ENCODE results near the gene C1orf167. TPM values are rescaled to one million over a fixed set of nuclear protein-coding genes. Genes with fewer than 3 reads are reported as not detected.

Gene C1orf167
- total and polyA plus RNA-seq, 2 experiments from 2014 or later = 1.7 to 2.2 TPM

- no peaks in the 10 kb centered on the region for H3K27me3 ChIP-seq (ENCODE audit: insufficient read depth)
- H3K4me3 ChIP-seq = no peak overlapping the region
- no peaks in the 10 kb centered on the region for H3K4me1 Mint-ChIP-seq
- no peak for TF ChIP-seq STAT1 (IDR thresholded peaks at IDR 0.05; ENCODE audit: unreplicated experiment)
- no peak for TF ChIP-seq NANOG (IDR thresholded peaks at IDR 0.05; ENCODE audit: borderline replicate concordance)
- TF ChIP-seq ZNF114 (CRISPR knock-in tag; IDR thresholded peaks at IDR 0.05) = no peak
- TF ChIP-seq JUNB (IDR thresholded peaks at IDR 0.05; ENCODE audit: unreplicated experiment) = no peak
- H3K79me2 ChIP-seq (replicated peaks; ENCODE audit: insufficient read depth) = no peaks in the 10 kb centered on the region
- no peak overlapping the region for H3K4me2 ChIP-seq
- H3K36me3 Mint-ChIP-seq (ENCODE audit: low read depth) = no peaks in the 10 kb centered on the region
- no peaks in the 10 kb centered on the region for H3K36me3 ChIP-seq (ENCODE audit: insufficient read depth)
- H3K27me3 Mint-ChIP-seq (ENCODE audit: insufficient read depth, low read depth, poor library complexity) = peaks cover 6% of the 10 kb centered on the region
- no peak overlapping the region for H3K27ac ChIP-seq (ENCODE audit: low read depth)
- no peak overlapping the region for H3K27ac Mint-ChIP-seq
- H3F3A ChIP-seq (replicated peaks; ENCODE audit: low read depth) = peaks cover 2% of the 10 kb centered on the region; the same call in 1 of the 2 replicates
- no peaks in the 10 kb centered on the region for H3K9me3 Mint-ChIP-seq
- H2AFZ ChIP-seq = no peak overlapping the region
- ATAC-seq (no peak), DNase-seq (ENCODE audit: low spot score) (no peak)
- no peaks in the 10 kb centered on the region for H4K20me1 ChIP-seq (replicated peaks; ENCODE audit: insufficient read depth)
- H3K4me3 Mint-ChIP-seq = no peak overlapping the region
- no peaks in the 10 kb centered on the region for H3K9me2 ChIP-seq (ENCODE audit: insufficient read depth)
- no peaks in the 10 kb centered on the region for H3K4me1 ChIP-seq (ENCODE audit: insufficient read depth)
Observed at GRCh38 chr1:11777658-11778322, 15.8 kb downstream of the C1orf167 start.

DNA sequence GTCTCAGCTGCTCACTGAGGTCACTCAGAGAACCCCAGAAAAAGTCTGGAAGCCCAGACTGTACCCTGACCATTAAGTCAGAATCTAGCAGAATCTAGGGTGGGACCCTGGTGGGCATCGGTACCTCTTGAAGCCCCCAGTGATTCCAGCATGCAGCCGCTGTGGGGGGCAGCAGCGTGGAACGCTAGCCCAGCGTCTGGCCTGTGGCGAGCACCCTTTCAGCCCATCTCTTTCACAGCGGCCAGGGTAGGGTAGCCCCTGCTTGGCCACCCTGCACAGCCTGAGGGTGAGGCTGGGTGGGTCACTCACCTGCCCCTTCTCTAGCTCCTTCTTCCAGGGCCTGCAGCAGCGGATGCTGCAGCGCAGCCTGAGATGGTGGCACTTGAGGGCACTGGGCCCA is 16.3 kb downstream of the C1orf167 start:
- no peak for TF ChIP-seq ZNF114 (CRISPR knock-in tag; IDR thresholded peaks at IDR 0.05)

DNA sequence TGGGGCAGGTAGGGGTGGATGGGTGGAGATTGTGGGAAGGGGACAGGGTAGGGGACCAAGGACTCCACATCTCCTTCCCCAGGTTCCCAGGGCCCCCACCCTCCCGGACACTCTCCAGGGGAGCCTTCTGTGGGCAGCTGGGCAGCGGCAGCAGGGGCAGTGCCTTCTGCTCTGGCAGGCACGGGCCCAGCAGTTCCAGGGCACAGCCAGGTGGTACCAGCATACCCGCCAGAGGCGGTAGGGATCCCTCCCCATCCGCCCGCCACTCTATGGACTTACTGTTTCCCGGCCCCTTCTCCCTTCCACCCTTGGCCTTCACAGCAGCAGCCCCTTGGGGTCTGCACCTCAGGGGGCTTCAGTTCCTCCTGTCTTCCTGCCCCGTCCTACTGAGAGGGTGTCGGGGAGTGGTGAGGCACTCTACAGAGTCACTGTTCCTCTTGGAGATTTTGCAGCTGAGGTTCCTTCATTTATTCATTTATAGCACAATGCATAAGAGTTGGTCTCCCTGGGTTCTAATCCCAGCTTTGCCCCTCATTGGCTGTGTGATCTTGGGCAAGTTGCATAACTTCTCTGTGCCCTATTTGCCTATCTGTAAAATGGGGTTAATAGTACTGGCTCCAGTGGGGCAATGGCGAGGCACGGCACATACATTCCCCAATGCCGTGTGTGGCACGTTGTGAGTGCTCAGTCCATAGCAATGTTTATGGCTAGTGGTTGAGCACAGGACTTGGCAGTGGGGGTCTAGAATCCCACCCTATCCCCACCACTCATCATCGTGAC is 17.0 kb downstream of the C1orf167 start:
- peaks cover 6% of the 10 kb centered on the region for H3K27me3 Mint-ChIP-seq (ENCODE audit: insufficient read depth, low read depth, poor library complexity)
- H3K4me3 Mint-ChIP-seq = no peak overlapping the region
- Histone ChIP-seq H3F3A (replicated peaks; ENCODE audit: low read depth) (0 out of 2 replicates have a peak, but pooled peaks cover 6% of the 10 kb centered on the region), H3K4me3 (no peak overlapping the region), H3K9me2 (ENCODE audit: insufficient read depth) (no peaks in the 10 kb centered on the region), H3K79me2 (replicated peaks; ENCODE audit: insufficient read depth) (no peaks in the 10 kb centered on the region), H3K27ac (ENCODE audit: low read depth) (no peak overlapping the region), H3K27me3 (ENCODE audit: insufficient read depth) (no peaks in the 10 kb centered on the region), H3K4me1 (ENCODE audit: insufficient read depth) (no peaks in the 10 kb centered on the region), H3K4me2 (no peak overlapping the region), H3K36me3 (ENCODE audit: insufficient read depth) (no peaks in the 10 kb centered on the region), H2AFZ (no peak overlapping the region), H4K20me1 (replicated peaks; ENCODE audit: insufficient read depth) (no peaks in the 10 kb centered on the region)
- H3K4me1 Mint-ChIP-seq = peaks cover 3% of the 10 kb centered on the region; the same call in 1 of the 3 replicates
- no peak overlapping the region for H3K27ac Mint-ChIP-seq
- no peaks in the 10 kb centered on the region for H3K36me3 Mint-ChIP-seq (ENCODE audit: low read depth)
- DNase-seq (ENCODE audit: low spot score) (no peak), ATAC-seq (no peak)
- H3K9me3 Mint-ChIP-seq = no peaks in the 10 kb centered on the region
- TF ChIP-seq CREB1 (CRISPR knock-in tag; IDR thresholded peaks at IDR 0.05; ENCODE audit: low read depth) (no peak), EZH2phosphoT487 (IDR thresholded peaks at IDR 0.05; ENCODE audit: unreplicated experiment) (no peak), POLR2AphosphoS5 (IDR thresholded peaks at IDR 0.05; ENCODE audit: low read depth) (no peak), REST (IDR thresholded peaks at IDR 0.05; ENCODE audit: unreplicated experiment) (no peak), STAT1 (IDR thresholded peaks at IDR 0.05; ENCODE audit: unreplicated experiment) (no peak), EZH2 (IDR thresholded peaks at IDR 0.05; ENCODE audit: low read depth, unreplicated experiment) (no peak), ZNF114 (CRISPR knock-in tag; IDR thresholded peaks at IDR 0.05) (no peak), CTCF (conservative IDR thresholded peaks at IDR 0.05; ENCODE audit: low read depth in 2 of 2) (no peak)
- TF ChIP-seq, protein P1, sequence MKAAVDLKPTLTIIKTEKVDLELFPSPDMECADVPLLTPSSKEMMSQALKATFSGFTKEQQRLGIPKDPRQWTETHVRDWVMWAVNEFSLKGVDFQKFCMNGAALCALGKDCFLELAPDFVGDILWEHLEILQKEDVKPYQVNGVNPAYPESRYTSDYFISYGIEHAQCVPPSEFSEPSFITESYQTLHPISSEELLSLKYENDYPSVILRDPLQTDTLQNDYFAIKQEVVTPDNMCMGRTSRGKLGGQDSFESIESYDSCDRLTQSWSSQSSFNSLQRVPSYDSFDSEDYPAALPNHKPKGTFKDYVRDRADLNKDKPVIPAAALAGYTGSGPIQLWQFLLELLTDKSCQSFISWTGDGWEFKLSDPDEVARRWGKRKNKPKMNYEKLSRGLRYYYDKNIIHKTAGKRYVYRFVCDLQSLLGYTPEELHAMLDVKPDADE (IDR thresholded peaks at IDR 0.05) = no peak

More for the DNA sequence above, 16.3 kb downstream of the C1orf167 start:
- H4K20me1 ChIP-seq (replicated peaks; ENCODE audit: insufficient read depth) = no peaks in the 10 kb centered on the region
- no peak overlapping the region for H2AFZ ChIP-seq
- no peak overlapping the region for H3K27ac ChIP-seq (ENCODE audit: low read depth)
- ATAC-seq (no peak), DNase-seq (ENCODE audit: low spot score) (no peak)
- no peak overlapping the region for H3K4me2 ChIP-seq
- H3K27ac Mint-ChIP-seq = no peak overlapping the region
- H3K9me2 ChIP-seq (ENCODE audit: insufficient read depth) = no peaks in the 10 kb centered on the region
- H3K4me1 ChIP-seq (ENCODE audit: insufficient read depth) = no peaks in the 10 kb centered on the region
- 0 out of 2 replicates have a peak, but pooled peaks cover 2% of the 10 kb centered on the region for H3F3A ChIP-seq (replicated peaks; ENCODE audit: low read depth)
- peaks cover 6% of the 10 kb centered on the region for H3K27me3 Mint-ChIP-seq (ENCODE audit: insufficient read depth, low read depth, poor library complexity)
- no peaks in the 10 kb centered on the region for H3K27me3 ChIP-seq (ENCODE audit: insufficient read depth)
- H3K79me2 ChIP-seq (replicated peaks; ENCODE audit: insufficient read depth) = no peaks in the 10 kb centered on the region
- H3K36me3 ChIP-seq (ENCODE audit: insufficient read depth) = no peaks in the 10 kb centered on the region
- H3K9me3 Mint-ChIP-seq = no peaks in the 10 kb centered on the region
- H3K4me3 Mint-ChIP-seq = no peak overlapping the region
- 0 out of 3 replicates have a peak, but pooled peaks cover 2% of the 10 kb centered on the region for H3K4me1 Mint-ChIP-seq
- H3K4me3 ChIP-seq = no peak overlapping the region
- H3K36me3 Mint-ChIP-seq (ENCODE audit: low read depth) = no peaks in the 10 kb centered on the region
